Measurements from ENCODE around the gene SPOCD1.

Gene SPOCD1

DNA sequence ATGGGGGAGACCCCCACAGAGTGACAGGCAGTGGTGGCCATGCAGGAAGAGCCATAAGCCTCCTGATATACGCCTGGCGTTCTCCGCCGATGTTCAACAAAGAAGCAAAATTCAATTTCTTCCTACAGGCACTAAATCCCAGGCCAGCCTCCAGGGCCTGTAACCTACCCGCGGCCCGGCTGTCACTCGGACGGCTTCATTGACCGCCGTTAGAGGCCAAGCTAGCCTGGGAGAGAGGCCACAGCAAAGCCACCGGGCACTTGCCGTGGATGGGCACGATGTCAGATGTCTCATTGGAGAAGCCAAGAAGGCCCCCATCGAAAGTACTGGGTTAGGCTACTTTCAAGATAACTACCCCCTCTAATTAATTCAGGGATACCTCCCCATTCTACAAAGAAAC, 61.4 kb downstream of the SPOCD1 start:
- DNase-seq: no peak

DNA sequence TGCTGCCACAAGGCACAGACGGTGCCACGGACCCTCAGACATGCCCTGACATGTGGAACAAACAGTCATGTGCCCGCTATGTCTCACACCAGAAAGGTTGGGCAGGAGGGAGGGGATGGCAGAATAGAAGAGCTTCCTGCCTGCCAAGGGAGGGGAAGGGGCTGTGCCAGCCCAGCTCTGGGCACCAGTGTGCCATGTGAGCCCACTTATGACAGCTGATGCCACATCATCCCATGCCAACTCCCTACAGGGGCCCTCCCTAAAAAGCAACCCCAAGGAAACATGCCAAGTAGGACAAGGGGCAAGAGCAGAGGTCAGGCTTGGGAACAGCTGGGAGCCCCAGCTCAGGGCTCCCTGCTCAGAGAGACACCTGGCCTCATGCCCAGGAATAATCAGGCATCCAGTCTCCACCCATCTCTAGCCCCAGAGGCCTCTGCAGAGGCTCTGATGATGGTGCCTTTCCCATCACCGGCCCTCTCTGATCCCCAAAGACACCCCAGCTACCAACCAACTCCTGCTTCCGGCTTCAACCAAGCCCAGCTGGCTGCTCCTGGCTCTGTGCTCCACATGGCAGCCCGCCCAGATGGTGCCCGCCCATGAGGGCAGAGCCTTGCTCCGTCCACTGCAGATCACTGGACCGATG, 62.0 kb downstream of the SPOCD1 start:
- DNase-seq: peak; percentile 76

DNA sequence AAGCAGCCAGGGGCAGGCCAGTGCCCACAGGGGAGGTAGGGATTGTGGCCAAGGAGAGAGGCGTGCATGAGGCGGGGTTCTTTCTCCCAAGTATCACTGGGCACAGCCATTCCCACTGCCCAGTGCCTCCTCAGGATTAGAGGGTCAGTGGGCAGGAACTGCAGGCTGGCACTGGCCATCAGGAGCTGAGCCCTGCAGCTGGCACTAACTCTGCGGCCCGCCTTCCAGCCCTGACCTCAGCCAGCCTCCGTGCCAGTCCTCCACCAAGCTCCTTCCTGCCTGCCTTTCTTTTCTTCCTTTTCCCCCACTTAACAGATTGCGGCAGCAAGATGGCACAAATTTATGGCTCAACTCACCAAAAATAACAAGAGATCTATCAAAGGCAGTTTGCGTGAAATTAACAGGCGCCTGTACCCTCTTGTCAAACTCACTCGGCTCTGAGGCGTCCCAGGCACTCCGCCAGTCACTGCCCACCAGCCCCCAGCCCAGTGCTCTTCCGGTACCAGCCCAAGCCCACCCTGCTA, 62.8 kb downstream of the SPOCD1 start:
- no peak for DNase-seq

GRCh38 chr1:31752258-31752657, 63.6 kb downstream of the SPOCD1 start:
- DNase-seq: no peak

DNA sequence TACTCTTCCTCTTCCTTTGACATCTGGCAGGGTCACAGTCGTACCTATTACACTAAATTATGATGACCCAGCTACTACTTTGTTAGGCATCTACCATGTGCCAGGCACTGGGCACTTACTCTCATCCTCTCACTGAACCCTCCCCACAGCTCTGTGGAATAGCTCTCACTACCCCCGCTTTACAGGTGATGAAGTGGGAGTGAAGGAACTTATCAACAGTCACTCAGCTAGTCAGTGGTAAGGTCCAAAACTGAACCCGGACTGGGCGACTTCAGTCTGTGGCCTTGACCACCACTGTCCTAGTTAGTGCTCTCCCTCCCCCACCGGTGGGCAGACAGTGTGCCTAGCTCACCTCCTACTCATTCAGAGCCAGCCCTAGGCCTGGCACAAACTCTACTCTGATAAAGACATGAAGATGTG, 64.0 kb downstream of the SPOCD1 start:
- DNase-seq: no peak

GRCh38 chr1:31750858-31751510, 64.8 kb downstream of the SPOCD1 start:
- DNase-seq: no peak

- DNase-seq: no peak
These were observed 65.8 kb downstream of the SPOCD1 start for GRCh38 chr1:31749785-31750735.

DNA sequence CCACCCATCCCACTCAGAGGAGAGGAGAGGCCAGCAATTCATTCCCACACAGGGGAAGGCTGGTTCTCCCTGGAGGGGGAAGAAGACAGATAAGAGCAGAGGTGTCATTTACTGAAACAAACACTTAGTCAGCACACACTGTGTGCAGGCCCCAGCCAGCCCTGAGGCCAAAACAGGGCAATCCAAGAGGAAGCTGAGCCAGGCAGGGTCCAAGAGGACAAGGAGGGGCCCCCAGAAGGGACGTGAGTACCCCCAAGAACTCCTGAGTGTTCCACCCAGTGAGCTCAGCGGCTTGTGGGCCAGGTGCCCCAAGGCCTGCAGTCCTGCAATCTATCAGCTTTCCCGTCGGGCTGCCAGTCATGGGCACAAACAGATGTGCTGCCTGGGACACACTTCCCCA, 67.5 kb downstream of the SPOCD1 start:
- no peak for DNase-seq

- DNase-seq: no peak
These were observed 68.5 kb downstream of the SPOCD1 start for GRCh38 chr1:31747304-31747703.

DNA sequence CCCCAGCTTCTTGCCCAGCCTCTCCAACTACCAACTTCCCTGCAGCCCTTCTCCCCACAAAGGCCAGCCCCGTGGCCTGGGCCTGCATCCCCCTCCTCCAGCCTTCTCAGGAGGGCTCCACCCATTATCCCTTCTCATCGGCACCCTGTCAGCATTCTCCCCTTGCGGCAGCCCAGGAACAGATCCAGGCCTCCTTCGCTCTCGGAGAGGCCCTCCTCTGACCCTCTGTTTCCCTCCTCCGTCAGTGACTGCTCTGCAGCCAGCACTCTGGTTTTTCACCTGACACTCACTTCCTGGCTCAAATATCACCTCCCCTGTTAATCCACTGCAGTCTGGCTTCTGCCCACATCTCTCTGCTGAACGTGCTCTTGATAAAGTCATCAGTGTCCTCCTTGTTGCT, 69.1 kb downstream of the SPOCD1 start:
- DNase-seq: no peak

GRCh38 chr1:31745946-31746670, 69.7 kb downstream of the SPOCD1 start:
- no peak for DNase-seq

- peak; percentile 59 for DNase-seq
These were observed 70.5 kb downstream of the SPOCD1 start for GRCh38 chr1:31745096-31745945.

DNA sequence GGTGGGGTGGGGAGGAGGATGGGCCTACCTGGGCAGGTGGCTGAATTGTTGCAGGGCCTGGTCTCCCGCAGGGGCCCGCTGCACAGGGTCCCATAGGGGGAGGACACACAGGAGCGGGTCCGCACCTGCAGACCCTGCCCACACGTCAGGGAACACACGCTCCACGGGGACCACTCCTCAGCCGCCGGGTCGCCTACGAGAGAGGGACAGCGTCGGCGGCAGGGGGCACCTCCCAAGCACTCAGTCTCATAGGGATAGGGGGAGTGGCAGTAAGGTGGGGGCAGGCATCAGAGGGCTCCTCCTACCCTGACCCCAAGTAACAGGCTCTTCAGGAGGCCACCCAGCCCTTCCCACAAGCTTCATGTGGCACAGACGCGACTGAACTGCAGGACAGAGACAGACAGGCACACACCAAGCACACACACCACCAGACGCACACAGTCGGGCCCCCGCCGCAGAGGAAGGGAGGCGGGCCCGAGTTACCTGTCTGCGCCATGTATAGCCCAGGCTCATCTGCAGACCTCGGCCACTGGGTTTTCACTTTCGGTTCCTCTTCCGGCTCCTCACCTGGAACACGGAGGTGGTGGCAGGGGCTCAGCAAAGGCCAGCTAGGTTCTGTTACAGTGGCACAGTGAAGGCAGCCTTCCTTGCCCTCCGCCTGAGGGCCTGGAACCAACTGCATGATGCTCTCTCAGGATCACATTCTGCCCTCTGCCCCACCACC, 71.5 kb downstream of the SPOCD1 start:
- DNase-seq: no peak

DNA sequence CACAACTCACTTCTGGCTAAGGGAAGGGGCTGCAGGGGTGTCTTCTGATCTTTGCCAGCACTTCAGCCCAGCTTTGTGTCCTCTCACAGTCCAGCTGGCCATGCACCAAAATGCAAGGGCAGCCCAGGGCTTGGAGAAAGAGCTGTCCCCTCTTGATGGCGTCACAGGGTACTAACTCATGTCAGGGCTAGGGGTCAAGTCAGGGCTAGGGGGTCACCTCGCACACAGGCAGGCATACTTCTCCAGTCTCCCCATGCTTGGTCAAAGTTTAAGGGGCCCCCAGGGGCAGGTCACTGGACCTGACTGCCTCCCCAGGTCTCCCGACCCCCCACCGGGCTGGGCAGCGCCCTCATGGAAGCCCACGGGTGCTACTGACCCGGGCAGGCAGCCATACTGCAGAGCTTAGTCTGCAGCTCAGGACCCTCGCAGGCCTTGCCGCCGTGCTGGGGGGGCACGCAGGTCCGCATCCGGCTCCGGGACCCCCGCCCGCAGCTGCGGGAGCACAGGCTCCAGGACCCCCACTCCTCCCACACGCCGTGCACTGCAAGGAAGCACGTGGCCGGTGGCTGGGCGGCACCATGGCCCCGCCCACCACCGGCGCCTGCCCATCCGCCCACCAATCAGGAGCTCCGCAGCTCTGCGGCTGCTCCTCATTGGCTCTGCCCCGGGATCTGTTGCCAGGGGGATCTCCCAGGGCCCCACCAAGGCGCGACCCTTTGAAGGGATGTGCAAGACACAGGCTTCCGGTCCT, 73.2 kb downstream of the SPOCD1 start:
- no peak for DNase-seq
